ENCODE results near the gene DNAH6. TPM values are rescaled to one million over a fixed set of nuclear protein-coding genes. Genes with fewer than 3 reads are reported as not detected.

The DNAH6 gene
- total RNA-seq, 1 experiment from 2014 or later, result 1.6 TPM

DNA sequence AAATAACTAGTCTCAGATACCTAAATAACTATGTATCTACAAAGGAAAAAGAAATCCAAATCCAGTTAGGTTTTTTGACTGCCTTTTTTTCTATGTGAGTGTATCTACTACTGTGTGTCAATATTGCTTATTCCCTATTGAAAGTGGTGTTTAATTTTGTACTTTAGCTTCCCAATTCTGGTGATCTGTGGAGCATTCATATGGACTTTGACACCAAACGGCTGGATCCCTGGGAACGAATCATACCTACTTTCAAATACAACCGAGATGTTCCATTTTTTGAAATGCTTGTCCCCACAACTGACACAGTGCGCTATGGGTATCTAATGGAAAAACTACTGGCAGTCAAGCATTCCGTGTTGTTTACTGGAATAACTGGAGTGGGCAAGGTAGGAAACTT lies 152.8 kb downstream of the DNAH6 start:
- no peaks in the 10 kb centered on the region for H3K9me3 ChIP-seq (ENCODE audit: control insufficient read depth in 1 of 2, insufficient read depth in 1 of 2, low read depth in 1 of 2, low read length in 2 of 2)
- intact Hi-C loops (cut with micrococcal nuclease), result no loop called here
- no peaks in the 10 kb centered on the region for H3K27me3 ChIP-seq (ENCODE audit: insufficient read depth, low read length)
- TF ChIP-seq RAD21 (IDR thresholded peaks at IDR 0.05; ENCODE audit: low read depth), result no peak
- TF ChIP-seq FOSL1 (IDR thresholded peaks at IDR 0.05; ENCODE audit: low read depth), result no peak
- no peak for TF ChIP-seq POLR2A (IDR thresholded peaks at IDR 0.05; ENCODE audit: borderline replicate concordance, extremely low read depth, insufficient read depth, insufficient read length)
- TF ChIP-seq, protein P1, sequence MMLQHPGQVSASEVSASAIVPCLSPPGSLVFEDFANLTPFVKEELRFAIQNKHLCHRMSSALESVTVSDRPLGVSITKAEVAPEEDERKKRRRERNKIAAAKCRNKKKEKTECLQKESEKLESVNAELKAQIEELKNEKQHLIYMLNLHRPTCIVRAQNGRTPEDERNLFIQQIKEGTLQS (IDR thresholded peaks at IDR 0.05), result no peak
- TF ChIP-seq, protein P2, sequence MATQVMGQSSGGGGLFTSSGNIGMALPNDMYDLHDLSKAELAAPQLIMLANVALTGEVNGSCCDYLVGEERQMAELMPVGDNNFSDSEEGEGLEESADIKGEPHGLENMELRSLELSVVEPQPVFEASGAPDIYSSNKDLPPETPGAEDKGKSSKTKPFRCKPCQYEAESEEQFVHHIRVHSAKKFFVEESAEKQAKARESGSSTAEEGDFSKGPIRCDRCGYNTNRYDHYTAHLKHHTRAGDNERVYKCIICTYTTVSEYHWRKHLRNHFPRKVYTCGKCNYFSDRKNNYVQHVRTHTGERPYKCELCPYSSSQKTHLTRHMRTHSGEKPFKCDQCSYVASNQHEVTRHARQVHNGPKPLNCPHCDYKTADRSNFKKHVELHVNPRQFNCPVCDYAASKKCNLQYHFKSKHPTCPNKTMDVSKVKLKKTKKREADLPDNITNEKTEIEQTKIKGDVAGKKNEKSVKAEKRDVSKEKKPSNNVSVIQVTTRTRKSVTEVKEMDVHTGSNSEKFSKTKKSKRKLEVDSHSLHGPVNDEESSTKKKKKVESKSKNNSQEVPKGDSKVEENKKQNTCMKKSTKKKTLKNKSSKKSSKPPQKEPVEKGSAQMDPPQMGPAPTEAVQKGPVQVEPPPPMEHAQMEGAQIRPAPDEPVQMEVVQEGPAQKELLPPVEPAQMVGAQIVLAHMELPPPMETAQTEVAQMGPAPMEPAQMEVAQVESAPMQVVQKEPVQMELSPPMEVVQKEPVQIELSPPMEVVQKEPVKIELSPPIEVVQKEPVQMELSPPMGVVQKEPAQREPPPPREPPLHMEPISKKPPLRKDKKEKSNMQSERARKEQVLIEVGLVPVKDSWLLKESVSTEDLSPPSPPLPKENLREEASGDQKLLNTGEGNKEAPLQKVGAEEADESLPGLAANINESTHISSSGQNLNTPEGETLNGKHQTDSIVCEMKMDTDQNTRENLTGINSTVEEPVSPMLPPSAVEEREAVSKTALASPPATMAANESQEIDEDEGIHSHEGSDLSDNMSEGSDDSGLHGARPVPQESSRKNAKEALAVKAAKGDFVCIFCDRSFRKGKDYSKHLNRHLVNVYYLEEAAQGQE (IDR thresholded peaks at IDR 0.05; ENCODE audit: low read depth), result no peak
- no peak for TF ChIP-seq JUND (IDR thresholded peaks at IDR 0.05)
- no peak for TF ChIP-seq EGR1 (IDR thresholded peaks at IDR 0.05; ENCODE audit: low read depth)
- TF ChIP-seq POLR2AphosphoS5 (IDR thresholded peaks at IDR 0.05; ENCODE audit: low read depth, low read length), result no peak
- no peak for TF ChIP-seq EZH2phosphoT487 (IDR thresholded peaks at IDR 0.05; ENCODE audit: borderline replicate concordance)
- TF ChIP-seq, protein P3, sequence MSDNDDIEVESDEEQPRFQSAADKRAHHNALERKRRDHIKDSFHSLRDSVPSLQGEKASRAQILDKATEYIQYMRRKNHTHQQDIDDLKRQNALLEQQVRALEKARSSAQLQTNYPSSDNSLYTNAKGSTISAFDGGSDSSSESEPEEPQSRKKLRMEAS (IDR thresholded peaks at IDR 0.05), result no peak
- TF ChIP-seq SRF (IDR thresholded peaks at IDR 0.05; ENCODE audit: low read depth), result no peak
- no peaks in the 10 kb centered on the region for H3K79me2 ChIP-seq (ENCODE audit: insufficient read depth, low read length)
- no peaks in the 10 kb centered on the region for H3K36me3 ChIP-seq (ENCODE audit: control insufficient read depth in 1 of 2, insufficient read depth in 2 of 2, low read length in 2 of 2)
- H3K4me2 ChIP-seq (ENCODE audit: low read length), result no peak overlapping the region
- POLR2A ChIA-PET, result no interaction called here
- CTCF ChIA-PET, result no interaction called here
- DNase-seq (ENCODE audit: low read depth, low spot score) (no peak), ATAC-seq (no peak)
- no peak overlapping the region for H3K4me3 ChIP-seq (replicated peaks in 1 of 2; ENCODE audit: low read depth in 1 of 2, low read length in 2 of 2)
- no peaks in the 10 kb centered on the region for H3K4me1 ChIP-seq (ENCODE audit: control insufficient read depth in 1 of 2, insufficient read depth in 2 of 2, low read length in 2 of 2)
- H3K27ac ChIP-seq (ENCODE audit: low read depth, low read length), result no peak overlapping the region
- no TSS peak for BruUV-seq (replicated peaks)
- no peaks in the 10 kb centered on the region for H3K9me2 ChIP-seq (ENCODE audit: insufficient read depth)
- H3K9ac ChIP-seq (ENCODE audit: low read length), result no peak overlapping the region
- no peak overlapping the region for H2AFZ ChIP-seq (ENCODE audit: low read depth, low read length, poor library complexity, severe bottlenecking)
- H4K20me1 ChIP-seq (ENCODE audit: insufficient read depth), result no peaks in the 10 kb centered on the region
- RAD21 ChIA-PET (ENCODE audit: low non-redundant PET in 1 of 2, low total read pairs in 2 of 2, uncharacterized antibody in 2 of 2, unreplicated experiment in 2 of 2), result interaction anchor here in 1 of 2 experiments (0.7 kb wide), 1 partner anchor 359 kb away, joined by 7 read pairs; no protein-coding TSS in a partner anchor
